PC-9 (cell line): ENCODE measurements around the gene EEF1AKMT3.

ENCODE experiments used
- EZH2 ChIP-seq: fragments of 200-600 bp; sonication (generic); IDR thresholded peaks from 2 replicates; pipeline ENCODE4 v1.8.0; 2017; ENCODE audit warnings: antibody characterized with exemption, low read depth
- TF ChIP-seq, protein P1 (sequence below): fragments of 200-600 bp; sonication (generic); conservative IDR thresholded peaks from 2 replicates; pipeline ENCODE4 v1.6.1; 2017; ENCODE audit warnings: mixed run types, antibody characterized with exemption, mild to moderate bottlenecking, moderate library complexity

GRCh38 chr12:57746025-57746424 is 26.4 kb upstream of the EEF1AKMT3 start:
- TF ChIP-seq, protein P1, sequence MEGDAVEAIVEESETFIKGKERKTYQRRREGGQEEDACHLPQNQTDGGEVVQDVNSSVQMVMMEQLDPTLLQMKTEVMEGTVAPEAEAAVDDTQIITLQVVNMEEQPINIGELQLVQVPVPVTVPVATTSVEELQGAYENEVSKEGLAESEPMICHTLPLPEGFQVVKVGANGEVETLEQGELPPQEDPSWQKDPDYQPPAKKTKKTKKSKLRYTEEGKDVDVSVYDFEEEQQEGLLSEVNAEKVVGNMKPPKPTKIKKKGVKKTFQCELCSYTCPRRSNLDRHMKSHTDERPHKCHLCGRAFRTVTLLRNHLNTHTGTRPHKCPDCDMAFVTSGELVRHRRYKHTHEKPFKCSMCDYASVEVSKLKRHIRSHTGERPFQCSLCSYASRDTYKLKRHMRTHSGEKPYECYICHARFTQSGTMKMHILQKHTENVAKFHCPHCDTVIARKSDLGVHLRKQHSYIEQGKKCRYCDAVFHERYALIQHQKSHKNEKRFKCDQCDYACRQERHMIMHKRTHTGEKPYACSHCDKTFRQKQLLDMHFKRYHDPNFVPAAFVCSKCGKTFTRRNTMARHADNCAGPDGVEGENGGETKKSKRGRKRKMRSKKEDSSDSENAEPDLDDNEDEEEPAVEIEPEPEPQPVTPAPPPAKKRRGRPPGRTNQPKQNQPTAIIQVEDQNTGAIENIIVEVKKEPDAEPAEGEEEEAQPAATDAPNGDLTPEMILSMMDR = no peak
- TF ChIP-seq EZH2 = no peak
